Head of caudate nucleus (tissue), 42 donors: ENCODE measurements around the gene SDCCAG8.
A peak's percentile ranks its signal among the peaks of the same experiment; 100 is the strongest.
"Not testable (repeated sequence)": the region's sequence is repeated elsewhere in the genome, so short reads cannot be mapped to it uniquely, and the experiment has no call there.

Source experiments
- DNase-seq, 42 donors: peaks; one replicate each; pipeline versions ENCODE4 v3.0.0 to v3.0.0-alpha.2; 2020 to 2021; ENCODE audit warnings: mixed read lengths in 7 of 42
- intact Hi-C: fragments of 100-400 bp; cut with DNase I; formaldehyde crosslinking; loops from one replicate; pipeline ENCODE4 v1.15.0; 2022

The SDCCAG8 gene

DNA sequence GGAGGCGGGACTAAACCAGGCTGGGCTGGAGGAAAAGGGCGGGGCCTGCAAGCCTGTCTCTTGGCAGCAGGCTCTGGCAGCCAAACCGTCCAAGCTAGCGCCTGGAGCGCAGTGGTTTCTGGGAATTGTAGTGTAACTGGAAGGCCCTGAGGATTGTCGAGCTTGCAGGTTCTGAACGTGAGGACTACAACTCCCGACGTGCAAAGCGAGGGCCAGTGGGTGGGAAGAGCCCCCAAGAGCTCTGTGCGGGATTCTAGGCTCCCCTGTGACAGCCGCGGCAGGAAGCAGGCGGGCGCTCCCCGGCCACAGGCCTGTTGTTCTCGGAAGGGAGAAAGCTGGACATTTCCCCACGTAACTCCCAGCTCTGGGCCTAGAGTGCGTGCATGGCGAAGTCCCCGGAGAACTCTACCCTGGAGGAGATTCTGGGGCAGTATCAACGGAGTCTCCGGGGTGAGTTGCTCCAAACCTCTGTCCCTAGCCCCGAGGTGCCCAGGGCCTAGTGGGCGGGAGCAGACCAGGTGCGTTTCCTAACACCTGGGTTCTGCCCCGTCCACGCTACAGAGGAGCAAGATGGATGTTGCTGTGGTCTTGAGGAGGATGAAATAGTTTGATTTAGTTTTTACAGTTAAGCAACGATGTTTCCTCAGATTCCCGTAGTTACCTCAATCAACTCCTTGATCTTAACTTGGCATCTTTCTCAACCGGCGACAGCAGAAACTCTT, at the start of gene SDCCAG8:
TSS of gene SDCCAG8 (plus strand) at position 251 of the 722 bp plus-strand sequence. CDS start at position 384, 133 bp downstream.
- peak; percentile 96 to 100 (median 99) for DNase-seq
- intact Hi-C loops: loop anchor here (2.0 to 10.0 kb wide), 2 partner anchors 61 to 799 kb away; partner anchors contain the start of gene ZBTB18

DNA sequence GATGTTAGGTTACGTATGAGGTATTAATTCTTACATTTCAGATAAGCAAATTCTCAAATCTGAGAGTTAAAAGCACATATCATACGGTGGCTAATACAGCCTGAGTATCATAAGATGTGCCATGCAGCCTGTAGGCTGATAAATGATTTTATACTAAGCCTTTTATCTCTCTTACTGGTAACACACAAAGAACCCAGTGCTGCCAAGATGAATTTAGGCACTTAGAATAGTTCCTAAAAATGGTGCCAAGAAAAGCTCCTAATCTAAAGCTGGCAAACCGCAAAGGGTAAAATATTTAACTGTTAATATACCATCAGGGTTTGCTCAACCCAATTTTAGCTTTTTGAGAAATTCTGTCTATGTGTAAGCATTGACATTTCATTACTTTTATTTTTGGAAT, 43.9 kb upstream of the SDCCAG8 start:
- DNase-seq, intact Hi-C loops: not testable (repeated sequence)

DNA sequence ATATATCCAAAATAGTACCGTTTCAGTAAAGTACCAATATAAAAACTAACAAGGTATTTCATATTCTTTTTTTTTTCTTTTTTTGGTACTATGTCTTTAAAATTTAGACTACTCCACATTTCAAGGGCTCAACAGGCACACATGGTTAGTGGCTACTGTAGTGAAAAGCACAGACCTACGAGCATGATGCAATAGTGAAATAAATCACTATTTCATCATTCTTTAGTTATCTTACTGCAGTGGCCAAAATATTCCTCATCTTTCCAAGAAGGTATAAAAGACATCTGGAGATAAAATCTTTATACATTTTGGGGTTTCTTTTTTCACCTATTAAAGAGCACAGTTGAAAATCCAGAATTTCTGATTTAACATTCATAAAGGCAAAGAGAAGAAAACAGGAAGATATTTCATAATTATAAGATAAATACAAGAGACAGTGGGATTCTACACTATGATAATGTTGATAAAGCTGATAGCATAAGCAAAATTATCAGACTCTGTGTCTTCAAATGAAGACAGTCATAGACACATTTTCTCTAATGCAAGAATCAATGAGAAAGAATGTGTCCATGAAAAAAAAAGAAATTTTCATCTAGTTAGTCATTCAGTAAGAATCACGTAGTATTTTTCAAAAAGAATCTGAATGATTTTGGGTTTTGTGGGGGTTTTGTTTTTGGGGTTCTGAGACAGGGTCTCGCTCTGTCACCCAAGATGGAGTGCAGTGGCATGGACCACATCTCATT, 42.6 kb upstream of the SDCCAG8 start:
- intact Hi-C loops: no loop called here
- DNase-seq: no peak

DNA sequence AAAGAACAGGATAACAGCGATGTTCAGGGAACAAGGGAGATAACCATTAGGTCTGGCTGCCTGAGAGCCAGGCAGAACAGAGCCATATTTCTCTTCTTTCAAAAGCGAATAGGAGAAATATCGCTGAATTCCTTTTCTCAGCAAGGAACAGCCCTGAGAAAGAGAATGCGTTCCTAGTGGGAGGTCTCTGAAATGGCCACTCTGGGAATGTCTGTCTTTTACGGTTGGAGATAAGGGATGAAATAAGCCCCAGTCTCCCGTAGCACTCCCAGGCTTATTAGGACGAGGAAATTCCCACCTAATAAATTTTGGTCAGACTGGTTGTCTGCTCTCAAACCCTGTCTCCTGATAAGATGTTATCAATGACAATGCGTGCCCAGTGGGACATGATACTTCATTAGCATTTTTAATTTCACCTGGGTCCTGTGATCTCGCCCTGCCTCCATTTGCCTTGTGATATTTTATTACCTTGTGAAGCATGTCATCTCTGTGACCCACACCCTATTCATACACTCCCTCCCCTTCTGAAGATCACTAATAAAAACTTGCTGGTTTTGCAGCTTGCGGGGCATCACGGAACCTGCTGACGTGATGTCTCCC, 40.5 kb upstream of the SDCCAG8 start:
- intact Hi-C loops: not testable (repeated sequence)

DNA sequence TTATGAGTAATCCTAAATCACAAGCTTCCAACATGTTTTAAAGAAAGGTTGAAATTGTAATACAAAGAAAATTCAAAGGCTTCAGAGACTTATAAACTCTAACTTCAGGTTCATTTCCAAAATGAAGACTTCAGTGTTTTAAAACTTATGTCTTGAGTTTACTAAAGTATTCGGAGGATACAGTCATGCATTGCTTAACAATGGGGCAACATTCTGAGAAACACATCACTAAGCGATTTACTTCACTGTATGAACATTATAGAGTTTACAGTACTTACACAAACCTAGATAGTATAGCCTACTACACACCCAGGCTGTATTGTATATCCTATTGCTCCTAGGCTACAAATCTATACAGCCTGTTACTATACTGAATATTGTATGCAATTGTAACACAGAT, 39.1 kb upstream of the SDCCAG8 start:
- DNase-seq: no peak
- intact Hi-C loops: no loop called here

More for the DNA sequence above, 40.5 kb upstream of the SDCCAG8 start:
- not testable (repeated sequence) for DNase-seq

DNA sequence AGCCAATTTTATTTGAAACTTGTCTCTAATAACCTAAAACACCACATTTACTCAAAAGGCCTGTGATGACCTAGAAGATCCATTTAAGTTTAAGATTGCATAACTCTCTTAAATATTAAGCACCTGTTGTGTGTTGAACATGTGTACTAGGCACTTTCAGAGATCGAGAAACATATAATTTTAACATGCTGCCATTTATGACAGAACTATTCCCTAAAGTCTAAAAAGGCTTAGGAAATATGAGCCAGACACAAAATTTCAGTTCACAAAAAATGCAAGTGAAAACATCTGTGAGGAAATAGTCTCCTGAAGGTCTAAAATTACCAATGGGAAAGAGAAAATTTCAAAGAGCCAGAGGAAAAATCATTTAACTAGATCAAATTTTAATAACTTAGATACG, 38.5 kb upstream of the SDCCAG8 start:
- no peak for DNase-seq
- intact Hi-C loops: no loop called here

DNA sequence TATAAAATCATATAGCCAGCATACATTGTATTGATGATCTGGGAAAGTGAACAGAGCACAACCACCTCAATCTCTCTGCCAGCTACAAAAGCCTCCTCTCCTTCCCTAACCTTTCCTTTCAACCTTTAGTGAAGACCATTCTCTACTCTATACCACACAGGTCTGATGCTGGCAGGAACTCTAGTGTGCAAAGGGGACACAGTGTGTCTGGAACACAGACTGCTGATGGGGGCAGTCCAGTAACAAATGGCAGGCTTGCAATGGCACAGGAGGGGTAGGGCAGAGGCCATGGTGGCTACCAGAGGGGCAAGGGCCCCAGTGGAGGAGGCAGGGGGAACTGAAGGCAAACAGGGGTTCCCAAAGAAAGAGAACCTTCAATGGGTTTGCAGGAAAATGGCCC, 37.8 kb upstream of the SDCCAG8 start:
- DNase-seq: no peak
- intact Hi-C loops: no loop called here

DNA sequence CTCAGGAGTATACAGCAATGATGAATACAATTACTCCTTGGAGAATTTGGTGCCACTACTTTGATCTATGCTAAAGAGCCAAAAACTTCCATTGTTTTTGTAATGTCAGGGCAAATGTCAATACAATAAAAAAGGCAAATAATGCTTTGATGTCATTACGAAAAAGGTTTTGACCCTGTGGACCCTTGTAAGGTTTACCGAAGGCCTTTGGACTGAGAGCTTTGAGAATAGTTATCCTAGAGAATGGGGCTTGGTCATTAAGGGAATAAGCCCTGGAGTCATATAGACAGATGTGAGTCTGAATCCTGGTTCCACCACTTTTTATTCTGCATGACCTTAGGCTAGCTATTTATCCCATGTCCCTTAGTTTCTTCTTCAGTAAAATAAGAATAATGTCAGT, 28.2 kb upstream of the SDCCAG8 start:
- intact Hi-C loops: no loop called here
- DNase-seq: no peak

DNA sequence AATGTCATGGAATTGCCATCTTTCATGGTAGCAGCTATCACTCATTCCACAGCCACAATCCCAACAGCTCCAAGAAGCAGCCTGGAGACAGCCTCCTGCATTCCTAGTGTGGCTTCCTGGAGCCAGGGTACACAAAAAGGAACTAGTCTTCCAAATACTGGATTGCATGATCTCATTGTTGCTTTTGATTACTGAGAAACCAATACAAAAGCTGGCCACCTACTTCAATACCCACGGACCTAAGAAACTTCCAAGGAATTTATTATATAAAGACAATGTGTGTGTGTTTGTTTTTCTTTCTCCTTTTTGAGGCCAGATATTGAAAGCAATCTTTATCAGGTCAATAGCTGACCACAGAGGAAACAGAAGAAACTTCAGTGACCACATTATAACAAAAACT, 26.3 kb upstream of the SDCCAG8 start:
- no peak for DNase-seq
- intact Hi-C loops: no loop called here

DNA sequence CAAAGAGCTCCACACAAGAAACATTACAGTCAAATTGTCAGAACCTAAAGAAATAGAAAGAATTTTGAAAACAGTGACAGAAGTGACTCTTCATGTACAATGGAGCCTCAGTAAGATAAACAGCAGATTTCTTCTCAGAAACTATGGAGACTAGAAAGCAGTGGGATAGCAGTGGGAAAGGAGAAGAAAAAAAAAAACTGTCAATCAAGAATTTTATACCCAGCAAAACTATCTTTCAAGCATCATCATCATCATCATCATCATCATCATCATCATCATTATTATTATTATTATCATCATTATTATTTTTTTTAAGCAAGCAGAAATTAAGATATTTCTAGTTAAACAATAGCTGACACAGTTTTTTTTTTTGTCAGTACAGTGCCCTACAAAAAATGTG, 24.9 kb upstream of the SDCCAG8 start:
- DNase-seq: no peak
- intact Hi-C loops: no loop called here

DNA sequence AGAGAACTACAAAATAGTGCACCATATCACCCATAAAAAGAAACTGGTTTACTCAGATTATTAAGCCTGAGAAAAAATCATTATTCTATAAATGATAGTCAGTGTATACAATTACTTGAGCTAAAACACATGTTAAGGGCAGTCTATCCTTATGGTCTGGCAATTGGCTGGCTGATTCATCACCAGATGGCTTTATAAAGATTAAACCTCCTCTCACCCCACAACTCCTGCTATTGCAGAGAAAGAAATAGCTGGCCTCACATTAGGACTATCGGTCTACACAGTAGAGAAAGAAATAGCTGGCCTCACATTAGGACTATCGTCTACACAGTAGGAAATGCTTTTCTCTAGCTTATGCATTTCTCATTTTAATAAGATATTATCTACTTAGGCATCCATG, 21.9 kb upstream of the SDCCAG8 start:
- intact Hi-C loops: no loop called here
- DNase-seq: no peak

DNA sequence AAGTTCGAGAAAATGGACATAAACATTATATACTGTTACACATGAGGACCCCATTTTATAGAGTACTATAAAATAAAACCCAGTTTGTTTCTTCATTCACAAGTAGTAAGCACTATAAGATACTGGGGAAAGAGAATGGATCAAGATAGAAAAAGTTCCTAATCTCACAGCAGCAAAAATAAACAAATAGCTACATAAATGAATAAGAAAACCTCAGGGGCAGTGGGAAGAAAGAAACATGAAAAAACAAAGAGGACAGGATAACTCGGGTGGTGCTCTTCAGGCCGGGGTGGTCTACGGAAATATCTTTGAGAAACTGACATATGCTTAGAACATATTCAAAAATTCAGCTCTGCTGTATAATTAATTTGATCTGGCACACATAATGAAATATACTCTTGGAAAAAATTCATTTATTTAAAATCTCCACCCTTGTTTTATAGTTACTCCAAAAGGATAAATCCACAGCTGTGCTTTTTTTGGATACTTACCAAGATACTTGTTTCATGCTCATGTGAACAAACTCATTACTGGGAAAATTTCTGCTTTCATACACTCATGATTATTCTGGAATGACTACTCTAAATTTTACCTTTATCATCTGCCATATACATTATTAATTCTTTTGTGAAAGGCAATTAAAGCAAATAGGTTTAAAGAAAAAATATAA, 20.7 kb upstream of the SDCCAG8 start:
- intact Hi-C loops: no loop called here
- DNase-seq: no peak

DNA sequence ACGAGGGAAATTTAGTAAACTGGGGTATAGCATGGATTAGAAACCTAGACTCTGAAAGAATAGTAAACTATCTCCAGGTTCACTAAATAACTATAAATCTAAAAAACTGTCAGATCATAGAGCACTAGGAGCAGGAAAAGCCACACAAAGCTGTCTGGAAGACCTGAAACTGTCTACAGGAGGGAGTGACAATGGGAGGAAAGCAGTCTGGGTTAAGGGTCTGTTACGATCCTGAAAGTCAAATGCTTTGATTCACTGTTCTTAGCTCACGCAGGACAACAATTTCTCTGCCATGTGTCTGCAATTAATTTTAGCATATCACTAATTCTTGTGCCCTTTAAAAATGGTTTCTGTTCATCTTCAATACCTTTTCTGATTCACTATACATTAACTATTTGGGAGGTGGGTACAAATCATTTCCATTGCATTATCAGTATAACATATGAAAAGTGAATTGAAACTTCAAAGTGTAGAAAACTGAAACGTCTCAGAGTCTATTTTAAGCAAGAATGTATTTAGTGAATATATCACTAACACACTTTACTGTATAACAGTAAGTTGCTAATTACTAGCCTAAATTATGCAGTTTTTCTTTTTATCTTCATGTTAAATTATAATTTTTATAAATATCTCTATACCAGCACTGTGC, 19.1 kb upstream of the SDCCAG8 start:
- DNase-seq: no peak
- intact Hi-C loops: no loop called here

DNA sequence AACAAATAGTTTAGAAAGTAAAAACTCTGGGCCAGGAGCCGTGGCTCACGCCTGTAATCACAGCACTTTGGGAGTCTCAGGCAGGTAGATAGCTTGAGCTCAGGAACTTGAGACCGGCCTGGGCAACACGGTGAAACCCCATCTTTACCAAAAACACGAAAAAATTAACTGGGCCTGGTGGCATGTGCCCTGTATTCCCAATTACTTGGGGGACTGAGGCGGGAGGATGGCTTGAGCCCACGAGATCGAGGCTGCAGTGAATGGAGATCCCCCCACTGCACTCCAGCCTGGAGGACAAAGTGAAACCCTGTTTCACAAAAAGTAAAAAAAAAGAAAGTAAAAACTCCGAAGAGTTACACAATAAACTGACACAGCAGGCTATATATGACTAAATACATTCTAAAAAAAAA, 11.4 kb upstream of the SDCCAG8 start:
- intact Hi-C loops: no loop called here
- no peak for DNase-seq

DNA sequence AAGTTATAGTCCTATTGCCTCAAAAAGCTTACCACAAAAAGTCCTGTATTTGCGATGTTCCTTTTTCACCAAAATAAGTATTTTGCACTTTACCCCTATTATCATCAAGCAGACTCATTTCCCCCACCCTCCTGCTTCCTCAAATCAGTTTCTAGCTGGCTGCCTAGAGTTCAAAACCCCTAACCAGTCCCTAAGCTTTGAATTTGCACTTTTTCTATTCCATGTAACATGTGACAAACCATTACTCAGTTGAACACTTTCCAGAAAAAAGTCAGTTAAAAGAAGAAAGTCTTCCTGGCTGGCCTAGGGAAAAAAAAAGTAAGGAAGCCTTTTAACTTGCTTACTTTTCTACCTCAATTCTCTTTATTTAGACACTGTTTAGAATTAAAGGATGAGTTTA, 8.9 kb upstream of the SDCCAG8 start:
- DNase-seq: no peak
- intact Hi-C loops: no loop called here

DNA sequence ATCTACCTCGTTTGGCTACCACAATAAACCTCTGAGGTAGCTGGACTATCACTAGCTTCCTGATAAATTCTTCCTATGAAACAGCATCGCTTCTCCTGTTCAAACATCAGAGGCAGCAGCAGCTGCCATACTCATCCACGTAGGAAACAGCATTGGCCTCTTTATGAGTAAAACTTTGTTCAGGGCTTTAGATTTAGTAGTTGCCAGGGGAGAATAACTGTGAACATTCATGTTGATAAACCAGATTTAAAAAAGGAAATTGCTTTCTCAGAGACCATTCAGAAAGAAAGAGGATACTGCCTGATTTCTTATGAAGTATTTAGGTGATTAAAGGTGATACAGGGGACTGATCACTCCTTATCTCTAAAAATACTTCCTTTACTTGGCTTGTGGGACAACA, 7.9 kb upstream of the SDCCAG8 start:
- intact Hi-C loops: no loop called here
- no peak for DNase-seq

DNA sequence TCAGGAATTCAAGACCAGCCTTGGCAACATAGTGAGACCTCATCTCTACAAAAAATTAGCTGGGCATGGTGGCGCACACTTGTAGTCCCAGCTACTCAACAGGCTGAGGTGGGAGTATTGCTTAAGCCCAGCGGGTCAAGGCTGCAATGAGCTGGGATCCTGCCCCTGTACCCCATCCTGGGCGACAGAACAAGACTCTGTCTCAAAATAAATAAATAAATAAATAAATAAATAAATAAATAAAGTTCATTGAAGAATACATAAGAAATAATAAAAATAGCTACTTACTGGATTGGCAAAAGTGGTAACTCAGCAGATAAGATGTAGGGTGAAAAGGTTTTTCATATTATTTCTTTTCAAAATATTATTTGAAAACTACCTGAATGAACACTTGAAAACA, 6.6 kb upstream of the SDCCAG8 start:
- no peak for DNase-seq
- intact Hi-C loops: no loop called here

DNA sequence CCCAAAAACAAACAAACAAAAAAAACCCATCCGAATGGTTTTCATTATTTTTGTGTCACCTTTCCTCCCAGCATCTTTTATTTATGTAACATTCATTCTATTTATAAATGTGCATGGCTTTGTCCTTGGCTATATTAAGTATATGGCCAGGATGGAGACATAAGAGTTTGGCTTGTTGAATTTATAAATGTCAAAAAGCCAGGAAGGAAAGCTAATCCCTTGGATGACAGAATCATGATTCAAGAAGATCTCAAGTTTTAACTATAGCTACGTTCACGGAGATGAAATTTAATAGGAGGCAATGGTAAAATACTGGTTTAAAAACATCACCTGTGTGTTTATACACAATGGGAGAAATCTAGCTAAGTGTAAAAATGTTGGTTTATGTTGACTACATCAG, 5.7 kb upstream of the SDCCAG8 start:
- intact Hi-C loops: loop anchor here (10.0 kb wide), 1 partner anchor 805 kb away; the partner anchor contains the start of gene ZBTB18
- DNase-seq: no peak

DNA sequence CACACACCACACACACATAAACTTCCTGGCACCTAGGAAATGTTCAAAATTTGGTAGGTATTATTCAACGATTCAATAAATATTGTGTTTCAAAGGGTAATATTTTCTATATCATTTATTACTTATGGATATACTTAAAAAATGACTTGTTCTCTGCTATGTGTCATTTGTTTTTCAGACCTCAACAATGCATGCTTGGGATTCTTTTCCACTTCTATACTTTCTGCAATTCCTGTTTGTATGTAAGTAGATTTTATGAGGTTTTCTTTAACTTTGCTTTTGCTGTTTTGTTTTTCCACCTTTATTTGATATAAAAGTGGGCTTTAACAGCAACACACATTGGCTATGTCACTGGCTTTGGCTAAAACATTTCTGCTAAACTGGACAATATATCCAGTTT, 4.3 kb upstream of the SDCCAG8 start:
- DNase-seq: no peak
- intact Hi-C loops: loop anchor here (10.0 kb wide), 1 partner anchor 803 kb away; the partner anchor contains the start of gene ZBTB18
